ENCODE data around the gene CDC20.
"Not testable (repeated sequence)": the region's sequence is repeated elsewhere in the genome, so short reads cannot be mapped to it uniquely, and the experiment has no call there.

Gene CDC20

GRCh38 chr1:43357251-43357650, 1.5 kb upstream of the CDC20 start:
- ATAC-seq (replicated peaks), result no peak
- Mint-ChIP-seq H3K36me3 (peaks cover 18 to 33% of the 10 kb centered on the region in 2 donors), H3K9me3 (no peaks in the 10 kb centered on the region), H3K4me1 (peaks cover 18 to 31% of the 10 kb centered on the region in 2 donors), H3K27me3 (no peaks in the 10 kb centered on the region), H3K4me3 (no peak overlapping the region), H3K27ac (no peak overlapping the region)
- no peak for DNase-seq

GRCh38 chr1:43358121-43358745, 548 bp upstream of the CDC20 start:
- peak overlapping the region; percentile 96 for H3K27ac Mint-ChIP-seq
- no peaks in the 10 kb centered on the region for H3K27me3 Mint-ChIP-seq
- ATAC-seq (replicated peaks) (peak; percentile 49 to 51), DNase-seq (peak; percentile 15)
- no peaks in the 10 kb centered on the region for H3K9me3 Mint-ChIP-seq
- H3K4me3 Mint-ChIP-seq, result peak overlapping the region; percentile 90 to 92
- H3K36me3 Mint-ChIP-seq, result peaks cover 24 to 41% of the 10 kb centered on the region in 2 donors
- H3K4me1 Mint-ChIP-seq, result peaks cover 16 to 31% of the 10 kb centered on the region in 2 donors

- Mint-ChIP-seq H3K4me3 (peak overlapping the region; percentile 90 to 92), H3K9me3 (no peaks in the 10 kb centered on the region), H3K4me1 (peaks cover 24 to 42% of the 10 kb centered on the region in 2 donors), H3K27ac (no peak overlapping the region), H3K36me3 (peaks cover 35 to 52% of the 10 kb centered on the region in 2 donors), H3K27me3 (no peaks in the 10 kb centered on the region)
- ATAC-seq (replicated peaks) (no peak), DNase-seq (no peak)
Observed at GRCh38 chr1:43359696-43360095, 915 bp downstream of the CDC20 start.

- no peak for DNase-seq
- H3K36me3 Mint-ChIP-seq, result peaks cover 43 to 60% of the 10 kb centered on the region in 2 donors
- no peak for ATAC-seq (replicated peaks)
- H3K27ac Mint-ChIP-seq, result no peak overlapping the region
- H3K4me3 Mint-ChIP-seq, result peak overlapping the region; percentile 50 to 61
- peaks cover 29 to 51% of the 10 kb centered on the region in 2 donors for H3K4me1 Mint-ChIP-seq
- no peaks in the 10 kb centered on the region for H3K9me3 Mint-ChIP-seq
- no peaks in the 10 kb centered on the region for H3K27me3 Mint-ChIP-seq
Observed at GRCh38 chr1:43360616-43361015, 1.8 kb downstream of the CDC20 start.

- H3K36me3 Mint-ChIP-seq, result peaks cover 57 to 72% of the 10 kb centered on the region in 2 donors
- H3K4me3 Mint-ChIP-seq, result no peak overlapping the region
- H3K27me3 Mint-ChIP-seq, result no peaks in the 10 kb centered on the region
- H3K27ac Mint-ChIP-seq, result peak overlapping the region; percentile 11
- no peak for DNase-seq
- no peaks in the 10 kb centered on the region for H3K9me3 Mint-ChIP-seq
- H3K4me1 Mint-ChIP-seq, result peaks cover 36 to 53% of the 10 kb centered on the region in 2 donors
- no peak for ATAC-seq (replicated peaks)
Observed at GRCh38 chr1:43363283-43363934, 4.6 kb downstream of the CDC20 start.

GRCh38 chr1:43363935-43364525, 5.2 kb downstream of the CDC20 start:
- no peak overlapping the region for H3K4me3 Mint-ChIP-seq
- ATAC-seq (replicated peaks), result no peak
- peaks cover 38 to 54% of the 10 kb centered on the region in 2 donors for H3K4me1 Mint-ChIP-seq
- H3K27me3 Mint-ChIP-seq, result no peaks in the 10 kb centered on the region
- no peaks in the 10 kb centered on the region for H3K9me3 Mint-ChIP-seq
- peak overlapping the region; percentile 10 for H3K27ac Mint-ChIP-seq
- no peak for DNase-seq
- peaks cover 60 to 75% of the 10 kb centered on the region in 2 donors for H3K36me3 Mint-ChIP-seq

GRCh38 chr1:43365678-43366077, 6.9 kb downstream of the CDC20 start:
- Mint-ChIP-seq H3K36me3 (peaks cover 61 to 69% of the 10 kb centered on the region in 2 donors), H3K4me3 (peak overlapping the region; percentile 86 to 100), H3K9me3 (no peaks in the 10 kb centered on the region), H3K27me3 (no peaks in the 10 kb centered on the region), H3K27ac (peak overlapping the region; percentile 63), H3K4me1 (peaks cover 31 to 47% of the 10 kb centered on the region in 2 donors)
- ATAC-seq (replicated peaks) (no peak), DNase-seq (no peak)

GRCh38 chr1:43366179-43366578, 7.4 kb downstream of the CDC20 start:
- Mint-ChIP-seq H3K36me3 (peaks cover 60 to 67% of the 10 kb centered on the region in 2 donors), H3K4me1 (peaks cover 33 to 50% of the 10 kb centered on the region in 2 donors), H3K4me3 (peak overlapping the region; percentile 86 to 100), H3K27ac (peak overlapping the region; percentile 63), H3K9me3 (no peaks in the 10 kb centered on the region), H3K27me3 (no peaks in the 10 kb centered on the region)
- no peak for DNase-seq
- no peak for ATAC-seq (replicated peaks)

GRCh38 chr1:43366601-43367025, 7.8 kb downstream of the CDC20 start:
- peak overlapping the region; percentile 95 for H3K27ac Mint-ChIP-seq
- no peaks in the 10 kb centered on the region for H3K9me3 Mint-ChIP-seq
- H3K27me3 Mint-ChIP-seq, result no peaks in the 10 kb centered on the region
- peak overlapping the region; percentile 86 to 100 for H3K4me3 Mint-ChIP-seq
- ATAC-seq (replicated peaks) (no peak), DNase-seq (no peak)
- H3K4me1 Mint-ChIP-seq, result peaks cover 35 to 50% of the 10 kb centered on the region in 2 donors
- peaks cover 55 to 65% of the 10 kb centered on the region in 2 donors for H3K36me3 Mint-ChIP-seq

GRCh38 chr1:43367026-43367903, 8.5 kb downstream of the CDC20 start:
- H3K9me3 Mint-ChIP-seq, result no peaks in the 10 kb centered on the region
- peaks cover 49 to 60% of the 10 kb centered on the region in 2 donors for H3K36me3 Mint-ChIP-seq
- ATAC-seq (replicated peaks) (peak; percentile 49 to 58), DNase-seq (no peak)
- H3K4me1 Mint-ChIP-seq, result peaks cover 35 to 50% of the 10 kb centered on the region in 2 donors
- H3K27me3 Mint-ChIP-seq, result no peaks in the 10 kb centered on the region
- peak overlapping the region; percentile 86 to 100 for H3K4me3 Mint-ChIP-seq
- H3K27ac Mint-ChIP-seq, result peak overlapping the region; percentile 95

- Mint-ChIP-seq H3K36me3 (peaks cover 44 to 54% of the 10 kb centered on the region in 2 donors), H3K4me3 (peak within 1 kb of the TSS; percentile 100), H3K4me1 (peaks cover 34 to 50% of the 10 kb centered on the region in 2 donors), H3K27ac (peak within 1 kb of the TSS; percentile 97), H3K27me3 (no peaks in the 10 kb centered on the region), H3K9me3 (no peaks in the 10 kb centered on the region)
- DNase-seq, result peak; percentile 88
- ATAC-seq (replicated peaks), result peak; percentile 88 to 89
Observed at GRCh38 chr1:43367904-43368645, 9.3 kb downstream of the CDC20 start, which contains the start of gene ELOVL1. Gene ELOVL1 (minus strand): TSS chr1:43368011. CDS start chr1:43365609, 2,402 bp downstream.

GRCh38 chr1:43368646-43369020, 9.9 kb downstream of the CDC20 start:
- DNase-seq (no peak), ATAC-seq (replicated peaks) (no peak)
- H3K27me3 Mint-ChIP-seq, result no peaks in the 10 kb centered on the region
- peaks cover 33 to 49% of the 10 kb centered on the region in 2 donors for H3K4me1 Mint-ChIP-seq
- H3K4me3 Mint-ChIP-seq, result peak overlapping the region; percentile 100
- no peaks in the 10 kb centered on the region for H3K9me3 Mint-ChIP-seq
- peak overlapping the region; percentile 97 for H3K27ac Mint-ChIP-seq
- H3K36me3 Mint-ChIP-seq, result peaks cover 40 to 49% of the 10 kb centered on the region in 2 donors

GRCh38 chr1:43369779-43370178, 11.0 kb downstream of the CDC20 start:
- H3K4me1 Mint-ChIP-seq, result peaks cover 25 to 40% of the 10 kb centered on the region in 2 donors
- not testable (repeated sequence) for ATAC-seq (replicated peaks); DNase-seq; H3K27me3 Mint-ChIP-seq; H3K4me3 Mint-ChIP-seq; H3K27ac Mint-ChIP-seq; H3K9me3 Mint-ChIP-seq
- peaks cover 29 to 38% of the 10 kb centered on the region in 2 donors for H3K36me3 Mint-ChIP-seq
